ENCODE measurements around the gene CDYL2. TPM values are rescaled to one million over a fixed set of nuclear protein-coding genes. Genes with fewer than 3 reads are reported as not detected.

Gene CDYL2
- total RNA-seq, 2 donors from 2014 or later: 9.9 to 12.8 TPM

DNA sequence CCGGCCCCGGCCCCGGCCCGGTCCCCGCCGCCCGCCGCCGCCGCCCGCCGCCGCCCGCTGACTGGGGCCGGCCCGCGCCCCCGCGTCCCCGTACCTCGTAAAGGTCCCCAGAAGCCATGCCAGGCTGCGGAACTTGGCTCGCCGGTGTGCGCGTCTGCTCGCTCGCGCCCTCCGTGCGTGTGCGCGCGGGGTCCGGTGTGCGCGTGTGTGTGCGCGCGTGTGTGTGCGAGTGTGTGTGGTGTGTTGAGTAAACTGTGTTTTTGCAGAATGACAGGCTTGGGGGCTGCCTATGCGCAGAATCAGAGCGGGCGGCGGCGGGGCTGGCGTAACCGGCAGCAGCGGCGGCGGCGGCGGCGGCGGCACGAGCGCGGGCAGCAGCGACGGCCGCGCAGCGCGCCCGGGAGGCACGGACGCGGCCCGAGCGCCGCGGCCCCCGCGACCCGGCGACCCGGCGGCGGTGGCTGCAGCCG, 307 bp downstream of the CDYL2 start:
- Mint-ChIP-seq H3K9me3 (no peaks in the 10 kb centered on the region), H3K4me1 (peaks cover 7% of the 10 kb centered on the region), H3K36me3 (ENCODE audit: low read depth) (peaks cover 5% of the 10 kb centered on the region), H3K4me3 (peak overlapping the region; percentile 79), H3K27ac (no peak overlapping the region), H3K27me3 (ENCODE audit: insufficient read depth) (peaks cover 36% of the 10 kb centered on the region)
- Histone ChIP-seq H3K36me3 (ENCODE audit: control insufficient read depth, insufficient read depth, low read length) (no peaks in the 10 kb centered on the region), H3K4me1 (ENCODE audit: control insufficient read depth, insufficient read depth, low read length) (no peaks in the 10 kb centered on the region), H3K4me3 (ENCODE audit: low read length) (no peak overlapping the region), H3K27me3 (ENCODE audit: control insufficient read depth, insufficient read depth, low read length, poor library complexity, severe bottlenecking) (peaks cover 41% of the 10 kb centered on the region), H3K27ac (ENCODE audit: low read depth, low read length) (no peak overlapping the region), H3K9ac (ENCODE audit: extremely low read depth, low read length, poor library complexity, severe bottlenecking) (no peak overlapping the region), H3K9me3 (ENCODE audit: control insufficient read depth, low read length) (no peaks in the 10 kb centered on the region)
- TF ChIP-seq, protein P1, sequence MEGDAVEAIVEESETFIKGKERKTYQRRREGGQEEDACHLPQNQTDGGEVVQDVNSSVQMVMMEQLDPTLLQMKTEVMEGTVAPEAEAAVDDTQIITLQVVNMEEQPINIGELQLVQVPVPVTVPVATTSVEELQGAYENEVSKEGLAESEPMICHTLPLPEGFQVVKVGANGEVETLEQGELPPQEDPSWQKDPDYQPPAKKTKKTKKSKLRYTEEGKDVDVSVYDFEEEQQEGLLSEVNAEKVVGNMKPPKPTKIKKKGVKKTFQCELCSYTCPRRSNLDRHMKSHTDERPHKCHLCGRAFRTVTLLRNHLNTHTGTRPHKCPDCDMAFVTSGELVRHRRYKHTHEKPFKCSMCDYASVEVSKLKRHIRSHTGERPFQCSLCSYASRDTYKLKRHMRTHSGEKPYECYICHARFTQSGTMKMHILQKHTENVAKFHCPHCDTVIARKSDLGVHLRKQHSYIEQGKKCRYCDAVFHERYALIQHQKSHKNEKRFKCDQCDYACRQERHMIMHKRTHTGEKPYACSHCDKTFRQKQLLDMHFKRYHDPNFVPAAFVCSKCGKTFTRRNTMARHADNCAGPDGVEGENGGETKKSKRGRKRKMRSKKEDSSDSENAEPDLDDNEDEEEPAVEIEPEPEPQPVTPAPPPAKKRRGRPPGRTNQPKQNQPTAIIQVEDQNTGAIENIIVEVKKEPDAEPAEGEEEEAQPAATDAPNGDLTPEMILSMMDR (conservative IDR thresholded peaks at IDR 0.05): no peak
- peak; percentile 75 for DNase-seq
- WGBS, 2 experiments (ENCODE audit: insufficient coverage in 1 of 2, insufficient read length in 1 of 2): 0% methylated on average over 76 of the region's 80 CpGs; no CpG with 5 or more reads in 1 of the 2 experiments

DNA sequence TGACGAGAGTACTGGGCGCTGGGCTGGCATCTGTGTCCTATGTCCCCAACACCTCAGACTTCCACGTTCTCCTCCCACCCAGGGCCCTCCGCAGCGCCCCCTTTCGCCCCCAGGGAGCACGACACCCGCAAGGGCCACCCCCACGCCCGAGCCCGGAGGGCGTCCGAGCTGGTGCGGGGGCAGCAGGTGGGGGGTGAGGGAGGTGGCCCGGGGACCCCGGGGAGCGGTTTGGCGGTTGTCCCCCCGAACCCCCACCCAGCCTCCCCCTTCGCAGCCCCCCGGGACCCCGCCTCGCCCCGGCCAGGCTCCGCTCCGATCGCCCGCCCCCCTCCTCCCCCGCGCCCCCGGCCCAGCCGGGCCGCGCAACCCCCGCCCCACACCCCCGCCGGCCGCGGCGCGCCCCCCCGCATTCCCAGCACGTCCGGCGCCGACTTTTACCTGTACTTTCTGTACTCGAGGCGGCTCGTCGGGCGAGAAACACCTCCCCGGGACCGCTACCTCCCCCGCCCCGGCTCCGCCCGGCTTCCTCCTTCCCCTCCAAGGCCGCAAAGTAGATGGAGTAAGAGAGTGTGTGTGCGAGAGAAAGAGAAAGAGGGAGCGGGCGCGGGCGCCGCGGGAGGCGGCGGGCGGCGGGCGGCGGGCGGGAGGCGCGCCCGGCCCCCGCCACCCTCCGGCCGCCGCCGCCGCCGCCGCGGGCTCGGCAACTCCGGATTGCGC, 901 bp downstream of the CDYL2 start:
- peak overlapping the region; percentile 79 for H3K4me3 Mint-ChIP-seq
- peaks cover 36% of the 10 kb centered on the region for H3K27me3 ChIP-seq (ENCODE audit: control insufficient read depth, insufficient read depth, low read length, poor library complexity, severe bottlenecking)
- H3K9me3 Mint-ChIP-seq: no peaks in the 10 kb centered on the region

DNA sequence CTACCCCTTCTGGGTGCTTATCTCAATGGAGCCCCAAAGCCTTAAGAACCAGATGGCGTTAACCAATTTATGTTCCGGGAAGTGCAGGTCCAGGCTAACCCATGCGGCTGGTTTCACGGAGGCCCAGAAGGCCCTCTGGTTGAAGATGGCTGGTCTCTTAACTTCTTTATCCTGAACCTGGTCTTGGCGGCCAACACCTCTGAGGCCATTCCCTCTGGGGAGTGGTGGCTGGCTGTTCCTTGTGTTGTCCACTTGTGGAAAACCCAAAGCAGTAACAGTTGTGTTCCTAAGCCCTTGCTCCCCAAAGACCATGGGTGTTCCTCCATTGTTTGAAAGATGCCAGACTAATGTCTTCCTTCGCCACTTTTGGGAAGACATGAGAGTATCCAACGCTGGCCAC, 1.5 kb downstream of the CDYL2 start:
- H3K4me1 ChIP-seq (ENCODE audit: control insufficient read depth, insufficient read depth, low read length): no peaks in the 10 kb centered on the region
- H3K27ac ChIP-seq (ENCODE audit: low read depth, low read length): no peak overlapping the region
- H3K9ac ChIP-seq (ENCODE audit: extremely low read depth, low read length, poor library complexity, severe bottlenecking): no peak overlapping the region
- Mint-ChIP-seq H3K4me1 (peaks cover 7% of the 10 kb centered on the region), H3K27me3 (ENCODE audit: insufficient read depth) (peaks cover 36% of the 10 kb centered on the region), H3K4me3 (peak overlapping the region; percentile 79), H3K9me3 (no peaks in the 10 kb centered on the region), H3K27ac (no peak overlapping the region), H3K36me3 (ENCODE audit: low read depth) (peaks cover 5% of the 10 kb centered on the region)
- peak; percentile 42 for DNase-seq
- peak overlapping the region; percentile 49 for H3K4me3 ChIP-seq (ENCODE audit: low read length)
- peaks cover 30% of the 10 kb centered on the region for H3K27me3 ChIP-seq (ENCODE audit: control insufficient read depth, insufficient read depth, low read length, poor library complexity, severe bottlenecking)
- no peaks in the 10 kb centered on the region for H3K36me3 ChIP-seq (ENCODE audit: control insufficient read depth, insufficient read depth, low read length)
- WGBS, 2 experiments (ENCODE audit: insufficient coverage in 1 of 2, insufficient read length in 1 of 2): 94% methylated on average over 7 of the region's 7 CpGs
- TF ChIP-seq, protein P1 (conservative IDR thresholded peaks at IDR 0.05): no peak
- H3K9me3 ChIP-seq (ENCODE audit: control insufficient read depth, low read length): no peaks in the 10 kb centered on the region

More for the DNA sequence above, 901 bp downstream of the CDYL2 start:
- TF ChIP-seq, protein P1 (conservative IDR thresholded peaks at IDR 0.05): peak; percentile 91
- Histone ChIP-seq H3K36me3 (ENCODE audit: control insufficient read depth, insufficient read depth, low read length) (no peaks in the 10 kb centered on the region), H3K4me1 (ENCODE audit: control insufficient read depth, insufficient read depth, low read length) (no peaks in the 10 kb centered on the region), H3K9me3 (ENCODE audit: control insufficient read depth, low read length) (no peaks in the 10 kb centered on the region), H3K9ac (ENCODE audit: extremely low read depth, low read length, poor library complexity, severe bottlenecking) (no peak overlapping the region), H3K27ac (ENCODE audit: low read depth, low read length) (no peak overlapping the region), H3K4me3 (ENCODE audit: low read length) (peak overlapping the region; percentile 49)
- Mint-ChIP-seq H3K27ac (no peak overlapping the region), H3K27me3 (ENCODE audit: insufficient read depth) (peaks cover 36% of the 10 kb centered on the region), H3K4me1 (peaks cover 7% of the 10 kb centered on the region), H3K36me3 (ENCODE audit: low read depth) (peaks cover 5% of the 10 kb centered on the region)
- 7 to 33% methylated on average over 3 to 31 of the region's 87 CpGs for WGBS, 2 experiments (ENCODE audit: insufficient coverage in 1 of 2, insufficient read length in 1 of 2)
- peak; percentile 81 for DNase-seq

Measured in endodermal cell (in vitro differentiated cells).